B cell (primary cell): ENCODE data around the gene CMTM8. TPM values are rescaled to one million over a fixed set of nuclear protein-coding genes. Genes with fewer than 3 reads are reported as not detected.

ENCODE experiments used
- ATAC-seq: fragments of 200-7000 bp; cut with Tn5 transposase; one replicate; pipeline ENCODE4 v1.10.0; 2021; ENCODE audit warnings: low read depth, mild to moderate bottlenecking, moderate number of reproducible peaks, moderate library complexity
- CTCF ChIA-PET: fragments of 350-600 bp; sonication (Branson Sonifier 250); formaldehyde crosslinking; loops from one replicate; lab custom pipeline; 2021; ENCODE audit warnings: antibody characterized with exemption, inconsistent platforms; lab: Charles Lee
- POLR2A ChIA-PET: fragments of 350-600 bp; sonication (Branson Sonifier 250); formaldehyde crosslinking; loops from one replicate; lab custom pipeline; 2021; ENCODE audit warnings: antibody characterized with exemption; lab: Charles Lee
- DNase-seq: peaks from one replicate; pipeline ENCODE4 v3.0.0; 2013
- H2AFZ ChIP-seq: 2 replicates; pipeline ENCODE4 v1.6.1; 2012; ENCODE audit warnings: mild to moderate bottlenecking, low read depth, low read length; ENCODE audit not compliant: insufficient read depth, poor library complexity, severe bottlenecking
- H3K27ac ChIP-seq, 2 donors: 1 replicate in 1 of 2; 2 replicates in 1 of 2; pipeline ENCODE4 v1.5.1; 2012 to 2013; ENCODE audit warnings: low read length in 2 of 2, mild to moderate bottlenecking in 2 of 2, moderate library complexity in 1 of 2
- H3K27me3 ChIP-seq, 4 experiments: fragments of 200-600 bp in 1 of 4; sonication (generic) in 1 of 4; replicated peaks in 1 of 4; 1 replicate in 2 of 4; 2 replicates in 2 of 4; pipeline versions ENCODE4 v1.6.1 to v1.7.0; 2013 to 2016; ENCODE audit warnings: low read length in 3 of 4, mild to moderate bottlenecking in 2 of 4, mixed read lengths in 1 of 4, moderate library complexity in 1 of 4; ENCODE audit not compliant: insufficient read depth in 4 of 4, control insufficient read depth in 3 of 4; ENCODE audit errors: control extremely low read depth in 1 of 4
- H3K36me3 ChIP-seq, 2 experiments: replicated peaks in 1 of 2; 1 replicate in 1 of 2; 2 replicates in 1 of 2; pipeline versions ENCODE4 v1.6.1 to v1.7.1; 2013; ENCODE audit warnings: low read length in 1 of 2; ENCODE audit not compliant: insufficient read depth in 2 of 2, control insufficient read depth in 1 of 2; ENCODE audit errors: control extremely low read depth in 1 of 2, extremely low read depth in 1 of 2
- H3K4me1 ChIP-seq, 2 donors: fragments of 200-600 bp in 1 of 2; sonication (generic) in 1 of 2; 1 replicate in 1 of 2; 2 replicates in 1 of 2; pipeline versions ENCODE4 v1.5.1 to v1.6.1; 2013 to 2017; ENCODE audit warnings: low read length in 2 of 2; ENCODE audit not compliant: control insufficient read depth in 2 of 2, insufficient read depth in 2 of 2
- H3K4me2 ChIP-seq: replicated peaks from 2 replicates; pipeline ENCODE3; 2012; ENCODE audit warnings: mild to moderate bottlenecking, low read depth, low read length; ENCODE audit not compliant: poor library complexity, severe bottlenecking
- H3K4me3 ChIP-seq, 5 experiments: fragments of 200-600 bp in 1 of 5; sonication (generic) in 1 of 5; 1 replicate in 3 of 5; 2 replicates in 2 of 5; pipeline versions ENCODE4 v1.5.1 to v1.7.0; 2011 to 2016; ENCODE audit warnings: low read length in 4 of 5, mild to moderate bottlenecking in 4 of 5, low read depth in 2 of 5, control low read depth in 1 of 5, moderate library complexity in 1 of 5; ENCODE audit not compliant: insufficient read depth in 1 of 5; ENCODE audit errors: control extremely low read depth in 1 of 5, extremely low read depth in 1 of 5
- H3K79me2 ChIP-seq: fragments of 200-600 bp; sonication (generic); one replicate; pipeline ENCODE4 v1.6.0; 2016; ENCODE audit warnings: low read length; ENCODE audit not compliant: control insufficient read depth, insufficient read depth
- H3K9ac ChIP-seq: fragments of 200-600 bp; sonication (generic); 2 replicates; pipeline ENCODE4 v1.6.1; 2017; ENCODE audit warnings: mild to moderate bottlenecking, low read length, moderate library complexity
- H3K9me3 ChIP-seq, 3 donors: one replicate each; pipeline versions ENCODE4 v1.6.1 to v1.7.1; 2013; ENCODE audit warnings: low read length in 2 of 3; ENCODE audit not compliant: control insufficient read depth in 2 of 3, insufficient read depth in 1 of 3; ENCODE audit errors: control extremely low read depth in 1 of 3
- H4K20me1 ChIP-seq: 2 replicates; pipeline ENCODE4 v1.6.0; 2012; ENCODE audit warnings: mild to moderate bottlenecking, low read length; ENCODE audit not compliant: insufficient read depth, control insufficient read depth, poor library complexity, severe bottlenecking
- H3K27ac Mint-ChIP-seq: one replicate; pipeline ENCODE4 v1.8.0; 2021; ENCODE audit warnings: mixed read lengths
- H3K27me3 Mint-ChIP-seq: one replicate; pipeline ENCODE4 v1.8.0; 2021; ENCODE audit warnings: mixed read lengths
- H3K4me1 Mint-ChIP-seq: one replicate; pipeline ENCODE4 v1.8.0; 2021; ENCODE audit warnings: mixed read lengths
- H3K4me3 Mint-ChIP-seq: one replicate; pipeline ENCODE4 v1.8.0; 2021; ENCODE audit warnings: mixed read lengths
- H3K9me3 Mint-ChIP-seq: one replicate; pipeline ENCODE4 v1.8.0; 2022; ENCODE audit warnings: mixed read lengths; ENCODE audit not compliant: insufficient read depth
- CTCF ChIP-seq: fragments of 200-600 bp; IDR thresholded peaks from one replicate; pipeline ENCODE4 v1.8.0; 2022; ENCODE audit warnings: antibody characterized with exemption, mild to moderate bottlenecking
- EZH2 ChIP-seq: IDR thresholded peaks from 2 replicates; pipeline ENCODE4 v1.6.1; 2012; ENCODE audit warnings: borderline replicate concordance, low read depth, mild to moderate bottlenecking, moderate library complexity, low read length; ENCODE audit not compliant: insufficient read depth, poor library complexity, severe bottlenecking
- WGBS: methylation state at CpG from one replicate; pipeline ENCODE4 v1.1.5; 2013; ENCODE audit warnings: missing lambda C conversion rate; ENCODE audit not compliant: insufficient coverage; 5-methylcytosine and 5-hydroxymethylcytosine counted together
- intact Hi-C: fragments of 100-400 bp; cut with micrococcal nuclease; formaldehyde crosslinking; loops from one replicate; pipeline ENCODE4 v1.10.0; 2022
- polyA plus RNA-seq: library from polyadenylated mRNA; depleted of rRNA; stranded (reverse); fragments of >200 nt; gene quantifications from 2 replicates; pipeline ENCODE4 v1.2.3, GENCODE V29; 2012
- total RNA-seq, 2 donors: library from RNA; stranded (reverse); fragments of 120-200 nt in 1 of 2; gene quantifications; 1 replicate in 1 of 2; 2 replicates in 1 of 2; pipeline versions ENCODE4 v1.2.3 to v1.2.4, GENCODE V29; 2013 to 2022

Gene CMTM8
- total and polyA plus RNA-seq, 2 donors (not counting 1 experiment from before 2014, with no cell fraction given), result 0.25 to 0.28 TPM

GRCh38 chr3:32193101-32193500 is 45.4 kb upstream of the CMTM8 start:
- Histone ChIP-seq H4K20me1 (no peaks in the 10 kb centered on the region), H3K36me3 (no peaks in the 10 kb centered on the region), H3K4me1 (no peaks in the 10 kb centered on the region), H3K27me3 (no peaks in the 10 kb centered on the region), H3K4me3 (no peak overlapping the region), H3K4me2 (no peak overlapping the region), H2AFZ (no peak overlapping the region), H3K9ac (no peak overlapping the region), H3K79me2 (no peaks in the 10 kb centered on the region), H3K27ac (no peak overlapping the region), H3K9me3 (no peaks in the 10 kb centered on the region)
- no peak for TF ChIP-seq CTCF
- TF ChIP-seq EZH2, result no peak
- POLR2A ChIA-PET, result no interaction called here
- Mint-ChIP-seq H3K4me3 (no peak overlapping the region), H3K4me1 (no peaks in the 10 kb centered on the region), H3K9me3 (no peaks in the 10 kb centered on the region), H3K27me3 (peaks cover 5% of the 10 kb centered on the region), H3K27ac (no peak overlapping the region)
- intact Hi-C loops, result no loop called here
- CTCF ChIA-PET, result no interaction called here
- ATAC-seq, result no peak
- DNase-seq, result no peak

- intact Hi-C loops, result no loop called here
- no peak for ATAC-seq
- no peak overlapping the region for H3K4me2 ChIP-seq
- H3K4me3 Mint-ChIP-seq, result no peak overlapping the region
- peaks cover 19% of the 10 kb centered on the region for H3K27me3 Mint-ChIP-seq
- ChIA-PET POLR2A (no interaction called here), CTCF (no interaction called here)
- no peak overlapping the region for H3K27ac ChIP-seq
- H3K9me3 ChIP-seq, result no peaks in the 10 kb centered on the region
- no peaks in the 10 kb centered on the region for H3K9me3 Mint-ChIP-seq
- no peak overlapping the region for H3K4me3 ChIP-seq
- no peak overlapping the region for H3K9ac ChIP-seq
- peaks cover 0 to 4% (median under 1%) of the 10 kb centered on the region in 4 experiments for H3K27me3 ChIP-seq
- H2AFZ ChIP-seq, result no peak overlapping the region
- TF ChIP-seq CTCF (no peak), EZH2 (no peak)
- no peak overlapping the region for H3K27ac Mint-ChIP-seq
- no peaks in the 10 kb centered on the region for H3K4me1 ChIP-seq
- WGBS, result 100% methylated on average over 1 of the region's 1 CpG
- H3K36me3 ChIP-seq, result no peaks in the 10 kb centered on the region
- no peaks in the 10 kb centered on the region for H3K79me2 ChIP-seq
- no peak for DNase-seq
- no peaks in the 10 kb centered on the region for H4K20me1 ChIP-seq
- no peaks in the 10 kb centered on the region for H3K4me1 Mint-ChIP-seq
These were observed 43.8 kb upstream of the CMTM8 start for GRCh38 chr3:32194653-32195052.
